ENCODE measurements around the gene TMEM120B.

GRCh38 chr12:121748218-121748570 lies 35.6 kb downstream of the TMEM120B start:
- TF ChIP-seq CTCF (IDR thresholded peaks at IDR 0.05) (no peak), POLR2A (IDR thresholded peaks at IDR 0.05) (no peak)

All from suprapubic skin (tissue), 3 donors.